ENCODE data around the gene KDM8.

The KDM8 gene

GRCh38 chr16:27215660-27216059 lies 12.3 kb downstream of the KDM8 start:
- no peak for DNase-seq (ENCODE audit: low spot score)

- DNase-seq (ENCODE audit: low spot score) = no peak
These were observed 13.1 kb downstream of the KDM8 start for GRCh38 chr16:27216297-27216885.

- DNase-seq (ENCODE audit: low spot score) = peak; percentile 74
These were observed 13.9 kb downstream of the KDM8 start for GRCh38 chr16:27217256-27217655.

GRCh38 chr16:27218756-27219155 lies 15.4 kb downstream of the KDM8 start:
- DNase-seq (ENCODE audit: low spot score) = no peak

GRCh38 chr16:27219161-27219560 lies 15.8 kb downstream of the KDM8 start:
- no peak for DNase-seq (ENCODE audit: low spot score)

GRCh38 chr16:27220120-27220519 lies 16.8 kb downstream of the KDM8 start:
- DNase-seq (ENCODE audit: low spot score) = no peak

GRCh38 chr16:27220527-27220926 lies 17.2 kb downstream of the KDM8 start:
- no peak for DNase-seq (ENCODE audit: low spot score)

GRCh38 chr16:27220991-27221390 lies 17.7 kb downstream of the KDM8 start:
- DNase-seq (ENCODE audit: low spot score) = no peak

- DNase-seq (ENCODE audit: low spot score) = no peak
These were observed 18.4 kb downstream of the KDM8 start for GRCh38 chr16:27221576-27222248.

- no peak for DNase-seq (ENCODE audit: low spot score)
These were observed 19.2 kb downstream of the KDM8 start for GRCh38 chr16:27222249-27223225.

GRCh38 chr16:27223226-27223610 lies 19.9 kb downstream of the KDM8 start:
- no peak for DNase-seq (ENCODE audit: low spot score)

GRCh38 chr16:27223701-27224100 lies 20.4 kb downstream of the KDM8 start:
- no peak for DNase-seq (ENCODE audit: low spot score)

GRCh38 chr16:27224271-27224737 lies 21.0 kb downstream of the KDM8 start:
- no peak for DNase-seq (ENCODE audit: low spot score)

GRCh38 chr16:27224741-27225300 lies 21.5 kb downstream of the KDM8 start:
- DNase-seq (ENCODE audit: low spot score) = no peak

GRCh38 chr16:27225536-27226360 lies 22.4 kb downstream of the KDM8 start:
- no peak for DNase-seq (ENCODE audit: low spot score)

GRCh38 chr16:27226476-27226875 lies 23.1 kb downstream of the KDM8 start:
- no peak for DNase-seq (ENCODE audit: low spot score)

- no peak for DNase-seq (ENCODE audit: low spot score)
These were observed 23.8 kb downstream of the KDM8 start for GRCh38 chr16:27226976-27227705.

GRCh38 chr16:27228045-27228444 lies 24.7 kb downstream of the KDM8 start:
- no peak for DNase-seq (ENCODE audit: low spot score)

- DNase-seq (ENCODE audit: low spot score) = no peak
These were observed 25.5 kb downstream of the KDM8 start for GRCh38 chr16:27228621-27229501.

Measured in Ammon's horn (tissue), 1 donor.